HPDE6-E6E7 (cell line): ENCODE results near the gene SLC15A4.

Experiments used
- DNase-seq: peaks from one replicate; pipeline ENCODE4 v3.0.0; 2011; ENCODE audit warnings: missing footprints; ENCODE audit errors: extremely low spot score

The SLC15A4 gene

DNA sequence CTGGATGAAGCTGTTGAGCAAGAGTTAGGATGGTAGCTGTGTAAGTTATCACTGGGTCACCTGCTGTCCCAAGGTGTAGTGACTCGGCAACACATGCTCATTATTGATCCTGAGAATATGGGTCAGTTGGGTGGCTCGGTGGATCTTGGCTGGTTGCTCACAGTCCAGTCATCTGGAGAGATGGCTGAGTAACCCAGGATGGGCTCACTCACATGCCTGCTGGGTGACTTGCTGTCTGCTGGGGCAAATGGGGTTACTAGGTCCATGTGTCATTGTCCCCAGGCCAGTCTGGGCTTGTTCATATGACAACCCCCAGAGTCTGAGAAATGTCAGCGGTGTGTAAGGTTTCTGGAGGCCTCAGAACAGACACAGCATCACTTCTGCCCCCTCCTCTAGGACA lies 69.5 kb downstream of the SLC15A4 start:
- no peak for DNase-seq

DNA sequence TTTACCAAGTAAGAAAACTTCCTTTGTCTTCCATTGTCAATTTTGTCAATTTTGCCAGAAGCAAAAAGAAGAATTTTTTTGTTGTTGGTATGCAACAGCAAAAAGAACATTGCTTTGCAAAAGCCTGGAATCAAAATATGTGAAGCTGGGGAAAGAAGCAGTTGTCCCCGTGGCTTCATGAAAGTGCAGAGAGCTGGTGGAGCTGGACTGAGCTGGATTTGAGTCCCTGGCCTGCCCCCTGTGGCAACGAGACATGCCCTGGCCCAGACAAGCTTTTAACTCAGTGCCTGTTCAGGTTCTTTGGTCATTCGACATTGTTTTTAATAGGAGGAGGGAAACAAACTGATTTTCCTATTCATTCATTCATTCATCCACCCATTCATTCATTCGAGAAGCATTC lies 70.3 kb downstream of the SLC15A4 start:
- DNase-seq = no peak

DNA sequence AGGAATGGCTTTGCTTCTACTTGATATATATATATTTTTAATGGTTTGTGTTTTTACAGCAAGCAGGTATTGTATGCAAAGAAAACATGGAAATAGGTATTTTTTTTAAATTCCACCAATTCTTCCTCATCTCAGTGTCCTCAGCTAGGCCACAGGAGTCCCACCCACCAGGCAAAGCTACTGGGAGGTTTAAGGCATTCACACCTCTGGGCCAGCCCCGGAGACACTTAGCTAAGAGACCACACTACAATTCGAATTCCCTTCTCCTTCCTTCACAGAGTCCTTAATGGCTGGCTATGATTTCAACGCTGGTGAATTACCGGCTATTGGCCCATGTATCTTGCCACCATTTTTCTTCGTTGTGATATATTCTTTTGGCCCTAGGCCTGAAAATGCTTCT lies 71.4 kb downstream of the SLC15A4 start:
- no peak for DNase-seq

DNA sequence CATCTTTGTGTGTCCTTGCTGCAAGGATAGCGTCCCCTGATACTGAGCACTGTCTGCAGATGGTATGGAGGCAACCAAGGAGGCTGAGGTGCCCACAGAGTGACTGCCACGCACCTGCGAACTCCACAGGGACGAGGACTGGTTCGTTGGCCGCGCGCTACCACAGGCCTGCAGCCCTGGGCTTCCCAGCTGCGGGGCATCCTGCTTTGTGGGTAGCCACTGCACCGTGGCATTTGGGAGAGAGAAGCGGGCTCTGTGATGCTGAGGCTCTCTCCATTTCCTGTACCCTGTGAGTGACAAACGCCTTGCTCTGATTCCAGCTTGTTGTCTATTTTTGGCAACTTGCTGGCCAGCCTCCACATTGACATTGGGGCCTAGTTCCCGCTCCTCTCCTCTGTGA lies 76.3 kb downstream of the SLC15A4 start:
- DNase-seq = no peak

DNA sequence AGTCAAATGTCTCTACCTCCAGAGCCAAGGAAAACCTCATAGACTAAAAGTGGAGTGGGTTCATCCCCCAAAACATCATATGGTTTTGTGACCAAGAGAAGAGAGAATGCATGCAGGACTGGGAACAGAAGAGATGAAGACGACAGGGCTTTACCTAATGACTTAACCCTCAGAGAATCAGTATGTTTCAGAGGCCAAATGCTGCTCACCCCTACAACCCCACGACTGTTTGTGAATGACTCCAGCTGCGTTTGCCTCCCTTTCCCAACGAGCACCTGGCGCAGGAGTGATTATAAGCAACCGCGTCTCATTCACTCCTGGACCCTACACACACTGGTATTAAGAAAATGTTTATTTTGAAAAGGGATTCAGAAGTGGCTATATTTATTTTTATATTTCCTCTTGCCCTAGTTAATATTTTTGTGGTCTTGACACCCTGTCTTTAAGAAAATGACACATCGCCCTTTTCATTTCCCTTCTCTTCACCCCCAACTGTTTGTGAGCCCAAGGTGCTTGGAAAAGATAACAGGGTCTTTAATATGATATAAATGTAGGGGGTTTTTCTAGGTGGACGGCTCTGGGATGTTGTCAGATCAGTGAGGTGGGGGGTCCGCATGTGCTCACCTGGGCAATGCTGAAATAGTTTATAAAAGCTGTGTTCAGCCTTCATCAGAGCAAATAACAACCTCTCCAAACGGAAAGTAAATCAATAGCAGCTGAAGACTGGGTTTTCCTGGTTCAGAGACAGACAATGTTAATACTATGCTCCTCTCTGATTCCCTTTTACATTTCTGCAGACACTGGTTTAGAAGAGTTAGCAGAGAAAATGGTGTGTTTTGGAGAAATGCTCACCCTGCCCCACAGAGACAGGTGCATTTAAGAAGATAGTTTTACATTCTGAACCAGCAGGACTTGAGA lies 77.7 kb downstream of the SLC15A4 start:
- no peak for DNase-seq

DNA sequence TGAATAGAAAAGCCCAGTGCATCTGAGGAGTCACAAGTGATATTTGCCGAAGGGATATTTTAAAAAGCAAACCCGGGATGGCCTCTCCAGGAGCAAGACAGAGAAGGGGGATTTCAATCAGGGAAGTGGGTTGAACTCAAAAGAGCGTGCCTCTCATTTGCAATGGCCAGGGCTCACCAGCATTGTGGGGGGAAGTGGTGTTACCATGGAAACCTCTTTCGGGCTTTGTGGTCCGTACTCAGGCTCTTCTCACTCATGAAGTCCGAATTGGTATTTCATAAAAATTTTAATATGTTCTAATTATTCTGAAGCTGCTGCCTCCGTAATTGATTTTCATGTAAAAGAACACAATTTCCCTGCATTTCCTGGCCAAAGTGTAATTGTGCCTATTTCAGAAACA lies 79.8 kb downstream of the SLC15A4 start:
- no peak for DNase-seq
